Endothelial cell (in vitro differentiated cells): ENCODE data around the gene SCAP. TPM values are rescaled to one million over a fixed set of nuclear protein-coding genes. Genes with fewer than 3 reads are reported as not detected.

Source experiments
- DNase-seq: peaks from one replicate; pipeline ENCODE4 v3.0.0; 2021; ENCODE audit warnings: low spot score
- H3K27ac Mint-ChIP-seq: one replicate; pipeline ENCODE4 v1.8.0; 2021; ENCODE audit warnings: mixed read lengths, inconsistent platforms; ENCODE audit not compliant: unreplicated experiment
- H3K27me3 Mint-ChIP-seq: one replicate; pipeline ENCODE4 v1.8.0; 2021; ENCODE audit warnings: mild to moderate bottlenecking, moderate library complexity, mixed read lengths, inconsistent platforms; ENCODE audit not compliant: unreplicated experiment
- H3K36me3 Mint-ChIP-seq: one replicate; pipeline ENCODE4 v1.8.0; 2021; ENCODE audit warnings: mild to moderate bottlenecking, low read depth, mixed read lengths, inconsistent platforms; ENCODE audit not compliant: unreplicated experiment
- H3K4me1 Mint-ChIP-seq: one replicate; pipeline ENCODE4 v1.8.0; 2021; ENCODE audit warnings: mild to moderate bottlenecking, mixed read lengths, inconsistent platforms; ENCODE audit not compliant: unreplicated experiment
- H3K4me3 Mint-ChIP-seq: one replicate; pipeline ENCODE4 v1.8.0; 2021; ENCODE audit warnings: mild to moderate bottlenecking, mixed read lengths, inconsistent platforms; ENCODE audit not compliant: unreplicated experiment
- H3K9me3 Mint-ChIP-seq: one replicate; pipeline ENCODE4 v1.8.0; 2021; ENCODE audit warnings: mixed read lengths, inconsistent platforms; ENCODE audit not compliant: unreplicated experiment
- CTCF ChIP-seq: fragments of 200-600 bp; sonication (generic); IDR thresholded peaks from one replicate; pipeline ENCODE4 v1.5.0; 2021; ENCODE audit warnings: antibody characterized with exemption; ENCODE audit not compliant: unreplicated experiment
- total RNA-seq: library from RNA; stranded (reverse); fragmentation: NEBNext Ultra II Directional; extraction: Animal tissue kit (Norgen Biotek cat#: 25700); gene quantifications from one replicate; pipeline ENCODE4 v1.2.1, GENCODE V29; 2021; ENCODE audit not compliant: unreplicated experiment

SCAP gene
- total RNA-seq, 1 donor from 2014 or later = 88.6 TPM

- Mint-ChIP-seq H3K27ac (no peak overlapping the region), H3K4me1 (no peaks in the 10 kb centered on the region), H3K4me3 (no peak overlapping the region), H3K27me3 (no peaks in the 10 kb centered on the region), H3K36me3 (peaks cover 26% of the 10 kb centered on the region), H3K9me3 (no peaks in the 10 kb centered on the region)
- DNase-seq = no peak
- TF ChIP-seq CTCF = no peak
Observed at GRCh38 chr3:47495886-47496285, 20.1 kb upstream of the SCAP start.

GRCh38 chr3:47495111-47495510 is 19.4 kb upstream of the SCAP start:
- Mint-ChIP-seq H3K4me1 (no peaks in the 10 kb centered on the region), H3K36me3 (peaks cover 25% of the 10 kb centered on the region), H3K27ac (no peak overlapping the region), H3K9me3 (no peaks in the 10 kb centered on the region), H3K4me3 (no peak overlapping the region), H3K27me3 (no peaks in the 10 kb centered on the region)
- DNase-seq = no peak
- TF ChIP-seq CTCF = no peak

- Mint-ChIP-seq H3K4me3 (no peak overlapping the region), H3K27ac (no peak overlapping the region), H3K9me3 (no peaks in the 10 kb centered on the region), H3K36me3 (peaks cover 19% of the 10 kb centered on the region), H3K27me3 (no peaks in the 10 kb centered on the region), H3K4me1 (no peaks in the 10 kb centered on the region)
- DNase-seq = no peak
- no peak for TF ChIP-seq CTCF
Observed at GRCh38 chr3:47491777-47492176, 16.0 kb upstream of the SCAP start.

GRCh38 chr3:47491186-47491585 is 15.4 kb upstream of the SCAP start:
- no peak for TF ChIP-seq CTCF
- no peak overlapping the region for H3K4me3 Mint-ChIP-seq
- H3K27ac Mint-ChIP-seq = no peak overlapping the region
- no peaks in the 10 kb centered on the region for H3K4me1 Mint-ChIP-seq
- no peak for DNase-seq
- no peaks in the 10 kb centered on the region for H3K9me3 Mint-ChIP-seq
- H3K36me3 Mint-ChIP-seq = peaks cover 15% of the 10 kb centered on the region
- no peaks in the 10 kb centered on the region for H3K27me3 Mint-ChIP-seq

GRCh38 chr3:47487265-47487664 is 11.5 kb upstream of the SCAP start:
- Mint-ChIP-seq H3K27ac (no peak overlapping the region), H3K27me3 (no peaks in the 10 kb centered on the region), H3K4me3 (peak overlapping the region; percentile 48), H3K9me3 (no peaks in the 10 kb centered on the region), H3K36me3 (peaks cover 14% of the 10 kb centered on the region), H3K4me1 (no peaks in the 10 kb centered on the region)
- no peak for DNase-seq
- TF ChIP-seq CTCF = no peak
